GM23248 (cell line): Measurements from ENCODE around the gene RTP4.

Experiments
- EZH2 ChIP-seq: fragments of 200-600 bp; sonication (generic); IDR thresholded peaks from 2 replicates; pipeline ENCODE4 v1.6.1; 2018; ENCODE audit warnings: antibody characterized with exemption, mild to moderate bottlenecking; ENCODE audit not compliant: insufficient read depth, poor library complexity, severe bottlenecking
- EZH2phosphoT487 ChIP-seq: fragments of 200-600 bp; sonication (generic); IDR thresholded peaks from 2 replicates; pipeline ENCODE4 v1.6.1; 2018; ENCODE audit warnings: antibody characterized with exemption, moderate library complexity, mild to moderate bottlenecking, low read depth; ENCODE audit not compliant: insufficient read depth

DNA sequence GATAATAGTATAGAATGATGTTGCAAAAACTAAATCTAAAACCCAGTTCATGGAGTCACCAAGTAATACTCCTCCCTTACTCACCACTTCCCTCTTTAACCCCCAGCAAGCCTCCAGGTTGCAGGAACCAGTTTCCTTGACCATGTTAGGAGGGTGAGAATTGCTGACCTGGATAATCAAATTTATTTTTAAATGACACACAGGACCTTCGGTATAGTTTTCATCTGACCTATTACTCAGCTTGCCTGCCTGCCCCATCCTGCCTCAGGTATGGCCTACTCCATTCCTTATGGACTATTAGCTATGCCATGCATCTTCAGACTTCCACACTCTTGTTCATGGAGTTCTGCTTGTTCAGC is 883 bp downstream of the RTP4 start:
- TF ChIP-seq EZH2phosphoT487 (no peak), EZH2 (no peak)
